Measurements from ENCODE around the gene PSMD6.

PSMD6 gene

GRCh38 chr3:64031540-64032508, 8.5 kb upstream of the PSMD6 start:
- Mint-ChIP-seq H3K36me3 (ENCODE audit: low read depth) (no peaks in the 10 kb centered on the region), H3K27ac (no peak overlapping the region), H3K4me1 (ENCODE audit: low read depth) (peaks cover 8% of the 10 kb centered on the region), H3K4me3 (no peak overlapping the region), H3K9me3 (peaks cover 8% of the 10 kb centered on the region), H3K27me3 (ENCODE audit: low read depth) (peaks cover 59% of the 10 kb centered on the region)

GRCh38 chr3:64030741-64031140, 7.4 kb upstream of the PSMD6 start:
- Mint-ChIP-seq H3K4me3 (peak overlapping the region; percentile 69), H3K27ac (peak overlapping the region; percentile 58), H3K36me3 (ENCODE audit: low read depth) (no peaks in the 10 kb centered on the region), H3K9me3 (peaks cover 8% of the 10 kb centered on the region), H3K27me3 (ENCODE audit: low read depth) (peaks cover 59% of the 10 kb centered on the region), H3K4me1 (ENCODE audit: low read depth) (peaks cover 8% of the 10 kb centered on the region)

- Mint-ChIP-seq H3K27ac (no peak overlapping the region), H3K4me3 (no peak overlapping the region), H3K27me3 (ENCODE audit: low read depth) (peaks cover 48% of the 10 kb centered on the region), H3K4me1 (ENCODE audit: low read depth) (peaks cover 8% of the 10 kb centered on the region), H3K9me3 (peaks cover 5% of the 10 kb centered on the region), H3K36me3 (ENCODE audit: low read depth) (no peaks in the 10 kb centered on the region)
Observed at GRCh38 chr3:64029287-64029686, 6.0 kb upstream of the PSMD6 start.

DNA sequence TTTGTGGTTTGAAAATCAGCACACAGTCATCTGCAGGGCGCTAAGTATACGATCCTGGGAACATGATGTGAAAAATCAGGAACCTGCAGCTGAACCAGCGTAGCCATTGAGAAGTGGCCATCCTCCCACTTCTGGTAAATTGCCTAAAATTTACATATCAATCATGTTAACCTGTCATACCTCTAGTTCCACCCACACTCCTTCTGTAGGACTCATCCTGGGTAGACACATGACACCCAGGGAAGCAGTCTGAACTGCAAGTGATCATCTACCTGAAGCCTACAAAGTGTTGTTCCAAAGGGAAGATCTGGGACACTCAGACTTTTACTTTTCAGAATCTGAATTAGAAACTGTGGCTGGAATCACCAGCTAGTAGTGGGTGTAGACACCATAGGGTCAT, 5.5 kb upstream of the PSMD6 start:
- Mint-ChIP-seq H3K27me3 (ENCODE audit: low read depth) (peaks cover 46% of the 10 kb centered on the region), H3K4me1 (ENCODE audit: low read depth) (peaks cover 11% of the 10 kb centered on the region), H3K9me3 (no peaks in the 10 kb centered on the region), H3K27ac (no peak overlapping the region), H3K4me3 (no peak overlapping the region), H3K36me3 (ENCODE audit: low read depth) (peaks cover 2% of the 10 kb centered on the region)

DNA sequence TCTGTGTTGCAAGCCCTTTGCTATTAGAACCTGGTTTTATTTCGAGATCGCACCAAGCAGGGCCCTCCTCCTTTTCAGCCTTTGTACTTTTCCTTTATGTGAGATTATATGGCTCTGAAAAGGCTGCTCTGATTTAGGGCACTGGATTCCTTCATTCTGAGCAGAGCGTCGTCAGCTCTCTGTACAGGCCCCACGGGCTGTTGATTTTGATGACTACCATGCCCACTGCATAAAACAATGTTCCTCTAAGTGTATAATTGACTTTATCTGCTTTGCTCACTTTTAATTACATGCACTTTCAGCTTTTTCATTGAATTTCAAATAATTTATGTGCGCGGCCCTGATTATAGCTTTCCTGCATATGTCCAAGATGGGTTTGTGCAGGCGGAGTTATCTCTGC, 4.4 kb upstream of the PSMD6 start:
- no peak overlapping the region for H3K27ac Mint-ChIP-seq
- no peak overlapping the region for H3K4me3 Mint-ChIP-seq
- H3K9me3 Mint-ChIP-seq, result no peaks in the 10 kb centered on the region
- peaks cover 3% of the 10 kb centered on the region for H3K36me3 Mint-ChIP-seq (ENCODE audit: low read depth)
- H3K27me3 Mint-ChIP-seq (ENCODE audit: low read depth), result peaks cover 42% of the 10 kb centered on the region
- H3K4me1 Mint-ChIP-seq (ENCODE audit: low read depth), result peaks cover 15% of the 10 kb centered on the region

DNA sequence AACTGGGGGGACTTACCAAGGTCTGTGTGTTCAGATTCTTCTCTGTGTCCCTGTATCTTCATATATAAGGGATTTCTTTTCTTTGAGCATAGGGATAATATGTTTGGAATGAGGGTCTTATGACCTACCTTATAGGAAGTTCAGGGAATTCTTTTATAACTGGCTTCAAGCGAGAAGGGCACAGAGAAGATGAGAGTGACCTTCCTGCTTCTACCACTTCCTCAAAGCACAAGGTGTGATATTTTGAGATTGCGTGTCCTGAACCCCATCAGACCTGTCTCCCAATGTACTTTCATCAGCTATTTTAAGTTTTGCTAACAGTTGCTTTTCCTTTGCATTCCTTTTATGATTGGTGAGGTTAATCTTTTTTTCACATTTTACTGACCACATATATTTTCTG, 3.1 kb upstream of the PSMD6 start:
- Mint-ChIP-seq H3K4me1 (ENCODE audit: low read depth) (peaks cover 26% of the 10 kb centered on the region), H3K4me3 (no peak overlapping the region), H3K36me3 (ENCODE audit: low read depth) (peaks cover 15% of the 10 kb centered on the region), H3K27ac (no peak overlapping the region), H3K27me3 (ENCODE audit: low read depth) (peaks cover 37% of the 10 kb centered on the region), H3K9me3 (no peaks in the 10 kb centered on the region)

GRCh38 chr3:64023861-64024223, 548 bp upstream of the PSMD6 start:
- H3K27me3 Mint-ChIP-seq (ENCODE audit: low read depth), result peaks cover 21% of the 10 kb centered on the region
- peak overlapping the region; percentile 79 for H3K27ac Mint-ChIP-seq
- H3K4me1 Mint-ChIP-seq (ENCODE audit: low read depth), result peaks cover 27% of the 10 kb centered on the region
- H3K4me3 Mint-ChIP-seq, result peak overlapping the region; percentile 86
- peaks cover 21% of the 10 kb centered on the region for H3K36me3 Mint-ChIP-seq (ENCODE audit: low read depth)
- H3K9me3 Mint-ChIP-seq, result no peaks in the 10 kb centered on the region

- H3K27me3 Mint-ChIP-seq (ENCODE audit: low read depth), result peaks cover 8% of the 10 kb centered on the region
- H3K4me1 Mint-ChIP-seq (ENCODE audit: low read depth), result peaks cover 27% of the 10 kb centered on the region
- peaks cover 23% of the 10 kb centered on the region for H3K36me3 Mint-ChIP-seq (ENCODE audit: low read depth)
- peak overlapping the region; percentile 86 for H3K4me3 Mint-ChIP-seq
- H3K9me3 Mint-ChIP-seq, result no peaks in the 10 kb centered on the region
- peak overlapping the region; percentile 87 for H3K27ac Mint-ChIP-seq
Observed at GRCh38 chr3:64022451-64023186, 675 bp downstream of the PSMD6 start.

- Mint-ChIP-seq H3K27me3 (ENCODE audit: low read depth) (peaks cover 1% of the 10 kb centered on the region), H3K36me3 (ENCODE audit: low read depth) (peaks cover 30% of the 10 kb centered on the region), H3K4me1 (ENCODE audit: low read depth) (peaks cover 33% of the 10 kb centered on the region), H3K9me3 (no peaks in the 10 kb centered on the region), H3K27ac (no peak overlapping the region), H3K4me3 (peak overlapping the region; percentile 86)
Observed at GRCh38 chr3:64021922-64022321, 1.4 kb downstream of the PSMD6 start.

DNA sequence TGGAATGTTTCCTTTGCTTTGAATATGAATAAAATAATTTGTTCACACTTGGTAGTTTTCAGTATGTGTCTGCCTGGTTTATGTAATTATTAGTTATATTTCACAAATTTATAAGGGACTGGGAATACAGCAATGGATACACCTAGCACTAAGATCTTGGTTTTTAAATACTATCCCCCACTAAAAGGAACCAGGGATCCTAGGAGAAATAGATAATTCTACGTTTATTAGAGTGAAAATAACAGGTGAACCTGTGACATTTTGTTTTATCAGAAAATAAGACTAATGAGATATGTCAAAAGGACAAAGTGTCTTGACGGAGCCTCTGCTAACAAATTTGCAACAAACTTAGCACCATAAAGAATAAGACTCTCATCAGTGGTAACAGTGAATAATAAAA, 3.4 kb downstream of the PSMD6 start:
- no peaks in the 10 kb centered on the region for H3K9me3 Mint-ChIP-seq
- peaks cover 33% of the 10 kb centered on the region for H3K36me3 Mint-ChIP-seq (ENCODE audit: low read depth)
- no peaks in the 10 kb centered on the region for H3K27me3 Mint-ChIP-seq (ENCODE audit: low read depth)
- peaks cover 35% of the 10 kb centered on the region for H3K4me1 Mint-ChIP-seq (ENCODE audit: low read depth)
- H3K27ac Mint-ChIP-seq, result no peak overlapping the region
- H3K4me3 Mint-ChIP-seq, result no peak overlapping the region

DNA sequence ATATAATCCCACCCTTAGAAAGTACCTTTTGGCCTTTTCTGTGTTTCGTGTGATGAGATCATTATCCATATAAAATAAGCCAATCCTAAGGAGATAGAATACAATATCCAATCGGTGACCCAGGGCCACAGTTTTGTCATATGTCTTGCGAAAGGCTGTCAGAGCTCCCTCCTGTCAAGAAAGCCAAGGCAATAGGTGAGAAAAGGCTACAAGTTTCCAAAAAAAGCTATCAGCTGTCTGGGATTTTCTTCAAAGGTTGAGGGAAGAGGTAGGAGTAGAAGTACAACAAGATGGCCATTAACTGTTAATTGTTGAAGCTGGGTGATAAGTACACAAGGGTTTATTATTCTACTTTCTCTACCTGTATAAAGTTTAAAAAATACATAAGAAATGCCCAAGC, 4.0 kb downstream of the PSMD6 start:
- H3K4me1 Mint-ChIP-seq (ENCODE audit: low read depth), result peaks cover 38% of the 10 kb centered on the region
- H3K36me3 Mint-ChIP-seq (ENCODE audit: low read depth), result peaks cover 38% of the 10 kb centered on the region
- no peak overlapping the region for H3K27ac Mint-ChIP-seq
- no peaks in the 10 kb centered on the region for H3K9me3 Mint-ChIP-seq
- H3K27me3 Mint-ChIP-seq (ENCODE audit: low read depth), result no peaks in the 10 kb centered on the region
- no peak overlapping the region for H3K4me3 Mint-ChIP-seq

DNA sequence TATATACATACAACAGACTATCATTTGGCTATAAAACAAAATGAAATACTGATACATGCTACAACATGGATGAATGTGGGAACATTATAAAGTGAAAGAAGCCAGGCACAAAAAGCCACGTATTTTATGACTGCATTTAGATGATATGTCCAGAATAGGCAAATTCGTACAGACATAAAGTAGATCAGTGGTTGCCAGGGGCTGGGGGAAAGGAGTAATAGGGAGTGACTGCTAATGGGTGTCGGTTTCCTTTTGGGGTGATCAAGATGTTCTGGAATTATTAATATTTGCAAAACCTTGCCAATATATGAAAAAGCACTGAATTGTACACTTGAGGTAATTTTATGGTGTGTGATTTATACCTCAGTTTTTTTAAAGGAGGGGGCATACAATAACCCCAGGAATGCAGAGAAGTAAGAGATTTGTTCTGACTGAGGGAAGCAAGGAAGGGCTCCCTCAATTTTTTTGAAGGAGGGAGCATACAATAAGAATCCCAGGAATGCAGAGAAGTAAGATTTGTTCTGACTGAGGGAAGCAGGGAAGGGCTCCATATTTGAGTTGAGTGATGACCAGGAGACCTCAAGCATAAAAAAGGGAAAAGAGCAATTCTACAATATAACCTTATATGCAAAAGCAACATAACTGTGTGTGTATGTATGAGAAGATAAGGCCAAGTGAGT, 6.2 kb downstream of the PSMD6 start:
- Mint-ChIP-seq H3K4me3 (no peak overlapping the region), H3K9me3 (no peaks in the 10 kb centered on the region), H3K4me1 (ENCODE audit: low read depth) (peaks cover 32% of the 10 kb centered on the region), H3K27me3 (ENCODE audit: low read depth) (no peaks in the 10 kb centered on the region), H3K36me3 (ENCODE audit: low read depth) (peaks cover 50% of the 10 kb centered on the region), H3K27ac (no peak overlapping the region)

GRCh38 chr3:64011685-64012084, 11.6 kb downstream of the PSMD6 start:
- H3K4me3 Mint-ChIP-seq, result no peak overlapping the region
- no peaks in the 10 kb centered on the region for H3K9me3 Mint-ChIP-seq
- H3K36me3 Mint-ChIP-seq (ENCODE audit: low read depth), result peaks cover 42% of the 10 kb centered on the region
- H3K4me1 Mint-ChIP-seq (ENCODE audit: low read depth), result peaks cover 18% of the 10 kb centered on the region
- no peaks in the 10 kb centered on the region for H3K27me3 Mint-ChIP-seq (ENCODE audit: low read depth)
- H3K27ac Mint-ChIP-seq, result no peak overlapping the region

- Mint-ChIP-seq H3K27me3 (ENCODE audit: low read depth) (no peaks in the 10 kb centered on the region), H3K36me3 (ENCODE audit: low read depth) (peaks cover 42% of the 10 kb centered on the region), H3K27ac (no peak overlapping the region), H3K4me1 (ENCODE audit: low read depth) (peaks cover 18% of the 10 kb centered on the region), H3K4me3 (no peak overlapping the region), H3K9me3 (no peaks in the 10 kb centered on the region)
Observed at GRCh38 chr3:64010199-64010598, 13.1 kb downstream of the PSMD6 start.
